Measurements from ENCODE around the gene SEPTIN5.

The SEPTIN5 gene

DNA sequence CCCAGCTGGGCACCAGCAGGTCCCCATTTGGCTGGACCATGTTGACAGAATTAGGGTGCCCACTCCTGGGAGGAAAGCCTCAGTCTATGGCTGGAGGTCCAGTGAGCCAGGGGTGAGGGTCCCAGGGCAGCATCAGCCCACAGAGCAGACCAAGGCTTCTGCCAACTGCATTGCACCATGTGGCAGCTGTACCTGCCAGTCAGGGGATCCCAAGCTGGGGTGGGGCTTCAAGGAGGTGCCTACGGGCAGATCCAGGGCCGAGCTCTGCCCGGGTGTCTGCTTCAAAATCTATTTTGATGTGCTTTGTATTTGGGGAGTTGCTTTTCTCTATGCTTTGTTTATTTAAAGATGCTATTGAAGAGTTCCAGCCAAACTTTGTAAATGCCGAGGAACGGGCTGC lies 19.5 kb downstream of the SEPTIN5 start:
- no peak for DNase-seq (ENCODE audit: low read depth)

DNA sequence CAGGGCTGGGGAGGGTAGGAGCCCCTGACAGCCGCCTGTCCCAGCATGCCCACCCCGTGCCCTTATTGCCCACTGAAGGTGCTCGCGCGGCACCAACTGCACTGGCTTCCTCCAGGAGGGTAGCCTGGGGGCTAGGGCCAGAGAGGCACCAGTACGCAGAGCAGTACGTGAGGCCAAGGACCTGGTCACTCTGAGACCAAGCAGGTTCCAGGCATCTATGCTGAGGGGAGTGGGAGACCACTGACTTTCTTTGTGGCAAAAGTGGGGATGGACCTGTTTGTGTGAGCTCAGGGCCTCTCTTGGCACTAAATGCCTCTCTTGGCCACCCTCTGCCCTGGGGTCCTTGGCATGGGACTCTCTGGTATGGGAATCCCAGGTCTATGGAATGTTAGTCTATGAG lies 19.9 kb downstream of the SEPTIN5 start:
- DNase-seq (ENCODE audit: low read depth): no peak

GRCh38 chr22:19734837-19735382 lies 20.6 kb downstream of the SEPTIN5 start:
- DNase-seq (ENCODE audit: low read depth): no peak

DNA sequence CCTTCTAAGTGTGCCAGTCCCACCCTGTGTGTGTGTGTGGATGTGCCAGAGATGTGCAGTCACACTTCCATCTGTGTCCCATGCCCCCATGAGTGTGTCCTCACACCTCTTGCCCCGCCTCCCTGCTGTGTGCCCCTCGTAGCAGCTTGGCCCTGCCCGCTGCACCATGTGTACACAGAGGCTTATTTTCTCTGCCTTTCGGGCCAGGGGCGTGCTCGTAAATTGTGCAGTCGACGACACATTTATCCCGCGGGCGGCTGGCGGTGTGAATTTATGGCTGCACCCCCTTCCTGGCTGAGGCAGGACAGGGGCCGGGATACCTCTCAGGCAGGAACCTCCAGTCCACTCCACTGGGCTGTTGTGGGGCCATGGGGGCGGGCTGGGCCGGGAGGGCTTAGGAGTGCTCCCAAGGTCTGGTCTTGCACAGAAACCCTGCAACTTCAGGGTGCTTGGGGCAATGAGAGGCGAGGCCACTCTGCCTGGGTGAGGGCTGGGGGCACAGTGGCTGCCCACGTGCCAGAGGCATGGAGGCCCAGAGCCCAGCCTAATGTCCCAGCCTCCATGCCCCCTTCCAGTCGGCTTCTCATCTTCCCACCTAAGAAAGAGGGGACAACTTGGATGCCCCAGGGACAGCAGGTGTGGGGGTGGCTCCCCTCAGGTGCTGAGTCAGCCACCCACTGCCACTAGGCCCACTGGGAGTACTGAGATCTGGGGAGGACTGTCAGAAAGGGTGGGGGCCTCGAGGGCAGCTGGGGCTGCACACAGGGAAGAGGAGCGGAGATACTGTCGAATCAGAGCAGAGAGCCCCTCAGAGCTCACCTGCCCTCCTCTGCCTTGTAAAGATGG lies 21.6 kb downstream of the SEPTIN5 start:
- DNase-seq (ENCODE audit: low read depth): no peak

- no peak for DNase-seq (ENCODE audit: low read depth)
These were observed 23.8 kb downstream of the SEPTIN5 start for GRCh38 chr22:19737846-19738663.

- no peak for DNase-seq (ENCODE audit: low read depth)
These were observed 24.6 kb downstream of the SEPTIN5 start for GRCh38 chr22:19738664-19739447.

DNA sequence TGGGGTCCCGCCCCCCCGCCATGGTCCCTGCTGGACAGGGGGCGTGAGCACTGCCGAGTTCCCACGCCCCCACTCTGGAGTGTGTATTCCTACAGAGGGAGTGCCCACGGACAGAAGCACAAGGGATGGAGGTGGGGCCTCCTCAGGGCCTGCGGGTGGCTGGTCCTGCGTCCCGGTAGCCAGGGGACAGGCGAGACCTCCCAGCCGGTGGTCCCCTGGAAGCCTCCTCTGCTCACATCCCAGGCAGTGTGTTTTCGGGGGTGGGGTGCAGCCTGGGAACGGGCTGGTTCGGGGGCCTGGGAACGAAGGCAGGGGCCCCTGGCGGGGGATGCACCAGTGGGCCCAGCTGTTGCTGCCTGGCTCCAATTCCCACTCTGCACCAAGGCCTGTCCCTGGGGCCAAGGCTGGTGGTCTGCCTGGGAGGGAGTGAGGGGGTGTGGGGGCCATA lies 25.2 kb downstream of the SEPTIN5 start:
- DNase-seq (ENCODE audit: low read depth): no peak

- no peak for DNase-seq (ENCODE audit: low read depth)
These were observed 25.7 kb downstream of the SEPTIN5 start for GRCh38 chr22:19739911-19740449.

DNA sequence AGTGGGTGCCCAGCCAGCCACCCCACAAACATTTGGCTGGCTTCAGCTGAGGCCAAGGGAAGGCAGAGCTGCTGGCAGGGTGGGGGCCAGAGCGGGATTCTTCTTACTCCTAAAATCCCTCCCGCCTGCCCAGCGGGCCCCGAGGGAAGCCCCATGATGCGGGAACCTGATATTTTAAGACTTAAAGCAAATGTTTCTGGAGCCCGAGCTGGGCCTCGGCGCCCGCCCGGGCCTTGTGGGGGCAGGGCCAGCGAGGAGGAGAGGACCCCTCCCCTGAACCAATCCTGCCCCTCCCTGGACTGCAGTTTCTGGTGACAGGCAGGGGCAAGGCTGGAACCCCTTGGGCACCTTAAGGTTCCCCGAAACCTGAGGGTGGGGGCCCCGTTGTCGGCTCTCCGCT lies 26.3 kb downstream of the SEPTIN5 start:
- no peak for DNase-seq (ENCODE audit: low read depth)

GRCh38 chr22:19741053-19741452 lies 26.8 kb downstream of the SEPTIN5 start:
- DNase-seq (ENCODE audit: low read depth): no peak

DNA sequence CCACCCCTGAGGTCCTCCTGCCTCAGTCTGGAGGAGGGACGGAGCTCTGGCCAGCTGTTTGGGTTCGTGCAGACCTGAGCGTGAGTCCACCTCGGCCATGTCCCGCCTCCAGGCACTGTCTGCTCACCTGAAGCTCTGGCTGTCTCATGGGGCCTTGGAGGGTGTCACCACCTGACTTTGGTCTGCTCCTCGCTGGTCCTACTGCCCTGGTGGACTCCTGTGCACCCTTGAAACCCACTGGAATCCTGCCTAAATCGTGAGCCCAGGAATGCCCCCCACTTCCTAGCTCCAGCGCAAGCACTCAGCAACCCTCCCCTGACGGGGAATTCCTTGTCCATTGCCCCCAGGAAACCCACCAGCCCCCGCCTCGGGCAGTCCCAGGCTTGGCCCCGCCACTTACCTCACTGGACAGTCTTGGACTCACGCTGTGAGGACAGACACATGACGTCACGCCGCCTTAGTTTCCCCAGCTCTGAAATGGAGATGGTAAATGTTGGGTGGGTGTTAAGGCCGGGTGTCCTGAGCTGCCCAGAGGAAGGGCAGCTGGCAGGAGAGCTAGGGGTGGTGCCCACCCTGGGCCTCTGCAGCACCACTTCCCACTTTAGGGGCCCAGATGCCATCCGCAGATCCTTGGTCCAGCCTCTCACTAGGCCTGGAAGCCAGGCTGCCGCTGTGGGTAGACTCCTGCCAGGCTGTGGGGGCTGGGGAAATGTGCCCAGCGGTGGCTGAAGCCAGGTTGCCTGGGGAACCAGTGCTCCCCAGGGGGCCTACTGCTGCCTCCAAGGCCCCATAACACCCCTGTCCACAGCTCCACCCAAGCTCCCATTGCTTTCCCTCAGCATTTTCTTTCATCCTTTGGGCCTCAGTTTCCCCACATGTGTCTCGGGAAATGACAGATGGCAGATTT lies 28.1 kb downstream of the SEPTIN5 start:
- no peak for DNase-seq (ENCODE audit: low read depth)

DNA sequence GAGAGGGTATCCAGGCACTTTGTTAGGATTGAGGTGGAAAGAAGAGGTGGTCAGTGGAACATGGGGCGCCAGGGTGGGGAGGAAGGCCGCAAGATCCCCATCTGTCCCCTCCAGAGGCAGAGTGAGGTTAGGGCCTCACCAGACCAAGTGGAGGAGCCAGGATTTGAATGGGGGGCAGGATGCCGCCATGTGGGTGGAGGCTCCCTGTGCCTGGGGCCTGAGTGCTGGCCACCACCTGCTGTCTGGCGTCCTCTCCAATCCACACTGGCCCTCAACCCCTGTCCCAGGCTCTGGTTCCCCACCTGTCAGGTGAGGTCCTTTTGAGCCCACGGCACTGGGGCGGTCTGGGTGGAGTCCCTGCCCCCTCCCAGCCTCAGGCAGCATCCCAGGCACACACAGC lies 28.8 kb downstream of the SEPTIN5 start:
- no peak for DNase-seq (ENCODE audit: low read depth)

- DNase-seq (ENCODE audit: low read depth): no peak
These were observed 29.3 kb downstream of the SEPTIN5 start for GRCh38 chr22:19743651-19744050.

- no peak for DNase-seq (ENCODE audit: low read depth)
These were observed 30.2 kb downstream of the SEPTIN5 start for GRCh38 chr22:19744350-19745006.

DNA sequence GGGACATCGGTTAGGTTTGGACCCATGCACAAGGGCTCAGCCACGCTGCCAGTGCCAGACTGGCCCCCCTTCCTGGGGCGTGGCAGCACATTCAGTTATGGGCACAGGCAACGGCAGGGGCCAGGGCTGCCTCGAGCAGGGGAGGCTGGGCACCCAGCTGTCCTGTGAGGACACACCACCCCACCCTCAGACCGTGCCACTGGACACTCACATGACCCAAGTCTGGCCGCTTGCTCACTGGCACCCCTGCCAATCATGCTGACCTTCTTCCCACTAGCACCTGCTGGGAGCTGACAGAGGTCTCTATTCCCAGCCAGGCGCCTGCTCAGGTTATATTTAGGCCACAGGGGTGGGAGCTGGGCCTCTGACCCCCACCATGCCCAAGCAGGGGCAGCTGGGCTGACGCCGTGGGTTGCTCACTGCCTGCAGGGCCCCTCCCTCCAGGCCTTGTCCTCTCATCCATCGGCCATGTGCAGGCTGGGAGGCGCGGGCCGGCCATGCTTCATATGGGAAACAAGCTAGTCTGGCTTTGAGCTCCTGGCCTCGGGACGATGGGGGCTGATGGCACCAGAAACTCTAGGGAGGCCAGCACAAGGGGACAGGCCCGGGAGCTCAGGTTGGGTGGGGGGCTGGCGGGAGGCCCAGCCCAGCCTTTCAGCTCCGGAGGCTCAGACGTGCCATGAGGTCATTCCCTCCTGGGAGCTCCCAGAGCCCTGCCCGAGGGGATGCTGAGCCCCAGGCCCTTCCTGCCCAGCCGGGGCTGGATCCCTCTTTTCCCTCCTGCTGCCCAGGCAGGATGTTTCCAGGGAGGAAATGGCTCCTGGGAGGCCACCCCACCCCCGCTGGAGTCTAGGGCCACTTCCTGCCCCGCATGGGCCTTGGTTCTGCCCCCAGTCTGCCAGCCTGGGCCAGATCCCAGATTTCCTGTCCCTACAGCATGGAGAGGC lies 31.1 kb downstream of the SEPTIN5 start:
- no peak for DNase-seq (ENCODE audit: low read depth)

DNA sequence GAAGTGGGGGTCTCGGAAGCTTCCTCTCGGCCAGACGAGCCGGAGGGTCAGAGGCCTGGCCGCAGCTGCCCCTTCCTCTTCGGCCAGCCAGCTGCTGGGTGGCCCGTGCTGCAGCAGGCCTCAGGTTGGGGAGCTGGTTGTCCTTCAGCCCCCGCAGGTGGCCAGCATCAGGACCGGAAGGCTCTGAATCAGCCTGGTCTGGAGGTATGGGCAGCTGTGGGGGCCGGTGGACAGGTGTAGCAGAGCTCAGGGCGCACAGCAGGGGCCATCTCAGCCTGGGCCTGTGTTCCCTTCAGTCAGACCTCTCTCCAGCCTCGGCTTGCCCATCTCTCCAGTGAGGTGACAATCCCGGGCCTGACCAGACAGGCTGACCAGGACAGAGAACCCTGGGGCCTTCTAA lies 32.4 kb downstream of the SEPTIN5 start:
- DNase-seq (ENCODE audit: low read depth): no peak

GRCh38 chr22:19747551-19747950 lies 33.2 kb downstream of the SEPTIN5 start:
- no peak for DNase-seq (ENCODE audit: low read depth)

GRCh38 chr22:19748139-19748538 lies 33.8 kb downstream of the SEPTIN5 start:
- DNase-seq (ENCODE audit: low read depth): no peak

All from stimulated activated CD8-positive, alpha-beta memory T cell treated with anti-CD3 and anti-CD28 coated beads, Interleukin-15, amount 100 ng/mL, for 1 hour (primary cell).